H1 (cell line): Measurements from ENCODE around the gene ENOSF1.

Experiments used
- CTCF ChIP-seq, 3 experiments: IDR thresholded peaks; 1 replicate in 2 of 3; 2 replicates in 1 of 3; pipeline versions ENCODE4 v1.5.1 to v1.6.1; 2011; ENCODE audit warnings: low read length in 3 of 3, mild to moderate bottlenecking in 3 of 3, inconsistent platforms in 2 of 3, low read depth in 1 of 3, moderate library complexity in 1 of 3; ENCODE audit not compliant: insufficient read depth in 1 of 3; ENCODE audit errors: control extremely low read depth in 1 of 3
- EGR1 ChIP-seq: IDR thresholded peaks from 2 replicates; pipeline ENCODE4 v1.6.1; 2011; ENCODE audit warnings: low read depth, low read length, borderline replicate concordance
- HDAC2 ChIP-seq, 2 experiments: fragments of 300-600 bp in 1 of 2; sonication (generic) in 1 of 2; IDR thresholded peaks; 2 replicates each; pipeline ENCODE4 v1.6.1; 2011 to 2012; ENCODE audit warnings: low read depth in 2 of 2, low read length in 2 of 2, mild to moderate bottlenecking in 2 of 2, moderate library complexity in 2 of 2, borderline replicate concordance in 1 of 2, inconsistent platforms in 1 of 2
- JUND ChIP-seq: IDR thresholded peaks from 2 replicates; pipeline ENCODE4 v1.6.1; 2011; ENCODE audit warnings: mild to moderate bottlenecking, improper control_type of control experiment, low read length

GRCh38 chr18:703213-703967 lies 9.0 kb downstream of the ENOSF1 start:
- TF ChIP-seq HDAC2 (IDR thresholded peaks at IDR 0.05; ENCODE audit: borderline replicate concordance in 1 of 2, low read depth in 2 of 2, low read length in 2 of 2), result no peak
- no peak for TF ChIP-seq JUND
- no peak for TF ChIP-seq EGR1
- no peak for TF ChIP-seq CTCF (IDR thresholded peaks at IDR 0.05; ENCODE audit: control extremely low read depth in 1 of 3, insufficient read depth in 1 of 3, low read depth in 1 of 3, low read length in 3 of 3)
